WTC11 (cell line): Measurements from ENCODE around the gene MAP1B. TPM values are rescaled to one million over a fixed set of nuclear protein-coding genes. Genes with fewer than 3 reads are reported as not detected.

Experiments
- ATAC-seq: fragments of 200-7000 bp; cut with Tn5 transposase; 2 replicates; pipeline ENCODE4 v1.10.0; 2021; ENCODE audit warnings: mild to moderate bottlenecking, moderate library complexity
- CTCF ChIA-PET: fragments of 300-600 bp; sonication (Branson Sonifier 250); formaldehyde crosslinking; loops from one replicate; lab custom pipeline; 2021; ENCODE audit warnings: antibody characterized with exemption; lab: Charles Lee
- POLR2A ChIA-PET: fragments of 350-600 bp; sonication (Branson Sonifier 250); formaldehyde crosslinking; loops from one replicate; lab custom pipeline; 2021; ENCODE audit warnings: antibody characterized with exemption; lab: Charles Lee
- DNase-seq: peaks from one replicate; pipeline ENCODE4 v3.0.0; 2021; ENCODE audit warnings: low spot score
- H3K27ac Mint-ChIP-seq: 2 replicates; pipeline ENCODE4 v1.8.0; 2021; ENCODE audit warnings: mixed read lengths
- H3K27me3 Mint-ChIP-seq: 2 replicates; pipeline ENCODE4 v1.8.0; 2021; ENCODE audit warnings: low read depth, mild to moderate bottlenecking, moderate library complexity, mixed read lengths
- H3K36me3 Mint-ChIP-seq: 2 replicates; pipeline ENCODE4 v1.8.0; 2021; ENCODE audit warnings: mixed read lengths
- H3K4me1 Mint-ChIP-seq: 2 replicates; pipeline ENCODE4 v1.8.0; 2022; ENCODE audit warnings: mixed read lengths
- H3K4me3 Mint-ChIP-seq: 2 replicates; pipeline ENCODE4 v1.8.0; 2021; ENCODE audit warnings: mild to moderate bottlenecking, moderate library complexity, mixed read lengths
- H3K9me3 Mint-ChIP-seq: 2 replicates; pipeline ENCODE4 v1.8.0; 2021; ENCODE audit warnings: mixed read lengths
- ATF1 ChIP-seq: sonication (generic); formaldehyde crosslinking; IDR thresholded peaks from 2 replicates; pipeline ENCODE4 v1.8.1; 2023; ENCODE audit warnings: mild to moderate bottlenecking, moderate library complexity, missing genetic modification reagents
- ATF2 ChIP-seq: sonication (generic); formaldehyde crosslinking; IDR thresholded peaks from 2 replicates; pipeline ENCODE4 v1.8.1; 2022; ENCODE audit warnings: low read depth, missing genetic modification reagents, borderline replicate concordance
- CBFB ChIP-seq: sonication (generic); formaldehyde crosslinking; IDR thresholded peaks from 2 replicates; pipeline ENCODE4 v1.8.1; 2022; ENCODE audit warnings: mild to moderate bottlenecking, low read depth, missing genetic modification reagents
- EMX1 ChIP-seq: fragments of 250-450 bp; sonication (Bioruptor Pico); IDR thresholded peaks from 2 replicates; pipeline ENCODE4 v1.8.0; 2021; ENCODE audit warnings: mild to moderate bottlenecking
- ESRRA ChIP-seq: sonication (generic); formaldehyde crosslinking; IDR thresholded peaks from 2 replicates; pipeline ENCODE4 v1.8.1; 2022; ENCODE audit warnings: mild to moderate bottlenecking, missing genetic modification reagents, borderline replicate concordance
- FOXP1 ChIP-seq: sonication (generic); formaldehyde crosslinking; IDR thresholded peaks from 2 replicates; pipeline ENCODE4 v1.8.0; 2022; ENCODE audit warnings: missing genetic modification reagents, mild to moderate bottlenecking, moderate library complexity, borderline replicate concordance
- FOXP4 ChIP-seq: sonication (generic); formaldehyde crosslinking; IDR thresholded peaks from 2 replicates; pipeline ENCODE4 v1.8.0; 2022; ENCODE audit warnings: mild to moderate bottlenecking, missing genetic modification reagents
- GRHL2 ChIP-seq: fragments of 250-450 bp; sonication (Bioruptor Pico); IDR thresholded peaks from 2 replicates; pipeline ENCODE4 v1.8.0; 2022; ENCODE audit warnings: mild to moderate bottlenecking, moderate library complexity; ENCODE audit not compliant: insufficient replicate concordance, severe bottlenecking
- HMGXB4 ChIP-seq: sonication (generic); formaldehyde crosslinking; IDR thresholded peaks from 2 replicates; pipeline ENCODE4 v1.8.1; 2023; ENCODE audit warnings: mild to moderate bottlenecking, moderate library complexity, missing genetic modification reagents
- IRF2 ChIP-seq: sonication (generic); formaldehyde crosslinking; IDR thresholded peaks from 2 replicates; pipeline ENCODE4 v1.8.0; 2022; ENCODE audit warnings: low read depth, missing genetic modification reagents, borderline replicate concordance
- RORB ChIP-seq: fragments of 250-450 bp; sonication (Bioruptor Pico); IDR thresholded peaks from 2 replicates; pipeline ENCODE4 v1.9.0; 2021; ENCODE audit warnings: mild to moderate bottlenecking
- SMAD3 ChIP-seq: sonication (generic); formaldehyde crosslinking; IDR thresholded peaks from 2 replicates; pipeline ENCODE4 v1.8.0; 2022; ENCODE audit warnings: missing genetic modification reagents, mild to moderate bottlenecking, borderline replicate concordance
- SMAD4 ChIP-seq: sonication (generic); formaldehyde crosslinking; IDR thresholded peaks from 2 replicates; pipeline ENCODE4 v1.8.0; 2022; ENCODE audit warnings: mild to moderate bottlenecking, missing genetic modification reagents
- SOX15 ChIP-seq: fragments of 250-450 bp; sonication (Bioruptor Pico); IDR thresholded peaks from 2 replicates; pipeline ENCODE4 v1.9.0; 2021; ENCODE audit warnings: mild to moderate bottlenecking
- TEAD1 ChIP-seq: sonication (generic); formaldehyde crosslinking; IDR thresholded peaks from 2 replicates; pipeline ENCODE4 v1.8.0; 2022; ENCODE audit warnings: mild to moderate bottlenecking, missing genetic modification reagents
- TEAD4 ChIP-seq: sonication (generic); formaldehyde crosslinking; IDR thresholded peaks from 2 replicates; pipeline ENCODE4 v1.8.0; 2022; ENCODE audit warnings: mild to moderate bottlenecking, missing genetic modification reagents
- TP53 ChIP-seq: sonication (generic); formaldehyde crosslinking; IDR thresholded peaks from 2 replicates; pipeline ENCODE4 v1.8.1; 2023; ENCODE audit warnings: mild to moderate bottlenecking, missing genetic modification reagents
- ZBTB21 ChIP-seq: sonication (generic); formaldehyde crosslinking; IDR thresholded peaks from 2 replicates; pipeline ENCODE4 v1.8.1; 2023; ENCODE audit warnings: mild to moderate bottlenecking, missing genetic modification reagents, borderline replicate concordance
- ZNF232 ChIP-seq: sonication (generic); formaldehyde crosslinking; IDR thresholded peaks from 2 replicates; pipeline ENCODE4 v1.8.0; 2022; ENCODE audit warnings: mild to moderate bottlenecking, missing genetic modification reagents
- ZNF317 ChIP-seq: sonication (generic); formaldehyde crosslinking; IDR thresholded peaks from 2 replicates; pipeline ENCODE4 v1.8.1; 2023; ENCODE audit warnings: low read depth, mild to moderate bottlenecking, moderate library complexity, missing genetic modification reagents, borderline replicate concordance
- total RNA-seq: library from RNA; stranded (reverse); gene quantifications from 3 replicates; pipeline ENCODE4 v1.2.3, GENCODE V29; 2021
- TF ChIP-seq, protein P1 (sequence below): fragments of 250-450 bp; sonication (Bioruptor Pico); IDR thresholded peaks from 2 replicates; pipeline ENCODE4 v1.9.0; 2021; ENCODE audit warnings: mild to moderate bottlenecking
- TF ChIP-seq, protein P2 (sequence below): sonication (generic); formaldehyde crosslinking; IDR thresholded peaks from 2 replicates; pipeline ENCODE4 v1.8.0; 2022; ENCODE audit warnings: mild to moderate bottlenecking, missing genetic modification reagents
- TF ChIP-seq, protein P3 (sequence below): sonication (generic); formaldehyde crosslinking; conservative IDR thresholded peaks from 2 replicates; pipeline ENCODE4 v1.8.1; 2022; ENCODE audit warnings: mild to moderate bottlenecking, missing genetic modification reagents

Gene MAP1B
- total RNA-seq, 1 experiment from 2014 or later = 95.0 TPM

DNA sequence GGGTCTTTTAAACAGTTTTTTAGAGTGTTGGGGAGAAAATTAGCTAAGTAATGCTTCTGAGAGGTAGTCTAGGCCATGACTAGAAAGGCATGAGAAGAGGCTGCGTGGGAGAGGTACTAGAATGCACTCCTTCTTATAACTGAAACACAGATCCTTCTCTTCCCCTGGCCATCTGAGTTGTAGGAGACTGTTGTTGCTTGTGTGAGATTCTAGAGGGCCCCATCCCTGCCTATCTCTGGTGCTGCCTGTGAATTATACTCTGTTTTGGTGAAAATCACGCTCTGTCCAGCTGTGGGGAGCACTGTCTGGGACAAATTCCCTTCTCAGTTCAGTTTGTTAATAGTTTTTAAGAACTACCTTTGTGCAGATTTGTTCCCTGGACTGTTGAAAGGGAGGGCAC is 37.5 kb downstream of the MAP1B start (continued):
- TF ChIP-seq ZNF232 (CRISPR knock-in tag) (no peak), RORB (no peak), SOX15 (CRISPR knock-in tag) (no peak), GRHL2 (CRISPR knock-in tag) (no peak), EMX1 (CRISPR knock-in tag) (no peak), TEAD4 (CRISPR knock-in tag) (no peak), SMAD3 (no peak), ZBTB21 (CRISPR knock-in tag) (no peak)
- TF ChIP-seq, protein P1, sequence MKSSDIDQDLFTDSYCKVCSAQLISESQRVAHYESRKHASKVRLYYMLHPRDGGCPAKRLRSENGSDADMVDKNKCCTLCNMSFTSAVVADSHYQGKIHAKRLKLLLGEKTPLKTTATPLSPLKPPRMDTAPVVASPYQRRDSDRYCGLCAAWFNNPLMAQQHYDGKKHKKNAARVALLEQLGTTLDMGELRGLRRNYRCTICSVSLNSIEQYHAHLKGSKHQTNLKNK = no peak

GRCh38 chr5:72145348-72145747 is 38.1 kb downstream of the MAP1B start:
- peaks cover 8% of the 10 kb centered on the region for H3K36me3 Mint-ChIP-seq
- no peak for DNase-seq
- H3K9me3 Mint-ChIP-seq = no peaks in the 10 kb centered on the region
- ChIA-PET CTCF (no interaction called here), POLR2A (no interaction called here)
- no peaks in the 10 kb centered on the region for H3K27me3 Mint-ChIP-seq
- peaks cover 40% of the 10 kb centered on the region for H3K4me1 Mint-ChIP-seq
- no peak overlapping the region for H3K27ac Mint-ChIP-seq
- ATAC-seq = no peak
- no peak overlapping the region for H3K4me3 Mint-ChIP-seq
- TF ChIP-seq ATF2 (CRISPR knock-in tag) (no peak), SMAD4 (CRISPR knock-in tag) (no peak), TP53 (no peak), IRF2 (CRISPR knock-in tag) (no peak), ZBTB21 (CRISPR knock-in tag) (no peak), ZNF317 (CRISPR knock-in tag) (no peak), ATF1 (CRISPR knock-in tag) (no peak), HMGXB4 (CRISPR knock-in tag) (no peak), CBFB (CRISPR knock-in tag) (no peak), FOXP4 (no peak), TEAD1 (CRISPR knock-in tag) (no peak), FOXP1 (CRISPR knock-in tag) (no peak), ESRRA (CRISPR knock-in tag) (no peak)
- TF ChIP-seq, protein P2, sequence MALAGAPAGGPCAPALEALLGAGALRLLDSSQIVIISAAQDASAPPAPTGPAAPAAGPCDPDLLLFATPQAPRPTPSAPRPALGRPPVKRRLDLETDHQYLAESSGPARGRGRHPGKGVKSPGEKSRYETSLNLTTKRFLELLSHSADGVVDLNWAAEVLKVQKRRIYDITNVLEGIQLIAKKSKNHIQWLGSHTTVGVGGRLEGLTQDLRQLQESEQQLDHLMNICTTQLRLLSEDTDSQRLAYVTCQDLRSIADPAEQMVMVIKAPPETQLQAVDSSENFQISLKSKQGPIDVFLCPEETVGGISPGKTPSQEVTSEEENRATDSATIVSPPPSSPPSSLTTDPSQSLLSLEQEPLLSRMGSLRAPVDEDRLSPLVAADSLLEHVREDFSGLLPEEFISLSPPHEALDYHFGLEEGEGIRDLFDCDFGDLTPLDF (CRISPR knock-in tag) = no peak
- TF ChIP-seq, protein P3, sequence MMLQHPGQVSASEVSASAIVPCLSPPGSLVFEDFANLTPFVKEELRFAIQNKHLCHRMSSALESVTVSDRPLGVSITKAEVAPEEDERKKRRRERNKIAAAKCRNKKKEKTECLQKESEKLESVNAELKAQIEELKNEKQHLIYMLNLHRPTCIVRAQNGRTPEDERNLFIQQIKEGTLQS (CRISPR knock-in tag) = no peak
